NB4 (cell line): ENCODE results near the gene RAB11FIP3.

ENCODE experiments used
- CTCF ChIP-seq: IDR thresholded peaks from one replicate; pipeline ENCODE4 v1.5.1; 2012; ENCODE audit warnings: low read depth, low read length
- POLR2A ChIP-seq: IDR thresholded peaks from 2 replicates; pipeline ENCODE4 v1.6.1; 2011; ENCODE audit warnings: mild to moderate bottlenecking; ENCODE audit not compliant: insufficient read length; ENCODE audit errors: extremely low read depth

- TF ChIP-seq POLR2A, result no peak
- no peak for TF ChIP-seq CTCF
Observed at GRCh38 chr16:558298-559020, 133.0 kb downstream of the RAB11FIP3 start.
